Caco-2 (cell line): Measurements from ENCODE around the gene ARHGAP15. TPM values are rescaled to one million over a fixed set of nuclear protein-coding genes. Genes with fewer than 3 reads are reported as not detected.

Experiments used
- BruUV-seq: library from RNA; stranded (reverse); fragments of 400-500 nt; replicated peaks from 2 replicates; lab custom pipeline; 2021; lab: Mats Ljungman, UMichigan
- CTCF ChIA-PET: fragments of 300-600 bp; sonication (Branson Sonifier 250); formaldehyde crosslinking; loops from one replicate; lab custom pipeline; 2022; ENCODE audit warnings: antibody characterized with exemption; lab: Charles Lee
- POLR2A ChIA-PET: fragments of 300-600 bp; sonication (Branson Sonifier 250); formaldehyde crosslinking; loops from one replicate; lab custom pipeline; 2022; ENCODE audit warnings: antibody characterized with exemption; lab: Charles Lee
- DNase-seq, 2 experiments: peaks; one replicate each; pipeline versions ENCODE4 v3.0.0 to v3.0.0-alpha.2; 2020 to 2022
- H3K27me3 ChIP-seq: replicated peaks from 2 replicates; pipeline ENCODE4 v1.6.0; 2011; ENCODE audit warnings: low read length; ENCODE audit not compliant: control insufficient read depth, insufficient read depth
- H3K36me3 ChIP-seq: 2 replicates; pipeline ENCODE4 v1.5.1; 2011; ENCODE audit warnings: low read length; ENCODE audit not compliant: control insufficient read depth, insufficient read depth
- H3K4me1 ChIP-seq: fragments of 250-450 bp; sonication (Bioruptor Pico); 2 replicates; pipeline ENCODE4 v1.5.1; 2020; ENCODE audit warnings: mild to moderate bottlenecking
- H3K4me3 ChIP-seq: 2 replicates; pipeline ENCODE4 v1.5.1; 2011; ENCODE audit warnings: low read depth, mild to moderate bottlenecking, control low read depth, low read length
- H3K9me3 ChIP-seq: fragments of 250-450 bp; sonication (Bioruptor Pico); 2 replicates; pipeline ENCODE4 v1.5.1; 2020; ENCODE audit warnings: mild to moderate bottlenecking, moderate library complexity
- H3K27ac Mint-ChIP-seq: one replicate; pipeline ENCODE4 v1.8.0; 2022; ENCODE audit warnings: mixed read lengths; ENCODE audit not compliant: unreplicated experiment
- H3K27me3 Mint-ChIP-seq: one replicate; pipeline ENCODE4 v1.8.0; 2022; ENCODE audit warnings: mixed read lengths; ENCODE audit not compliant: insufficient read depth, unreplicated experiment
- H3K36me3 Mint-ChIP-seq: one replicate; pipeline ENCODE4 v1.8.0; 2022; ENCODE audit warnings: mild to moderate bottlenecking, mixed read lengths; ENCODE audit not compliant: insufficient read depth, unreplicated experiment
- H3K4me1 Mint-ChIP-seq: one replicate; pipeline ENCODE4 v1.8.0; 2022; ENCODE audit warnings: low read depth, mixed read lengths; ENCODE audit not compliant: unreplicated experiment
- H3K4me3 Mint-ChIP-seq: one replicate; pipeline ENCODE4 v1.8.0; 2022; ENCODE audit warnings: mild to moderate bottlenecking, moderate library complexity, mixed read lengths; ENCODE audit not compliant: unreplicated experiment
- H3K9me3 Mint-ChIP-seq: one replicate; pipeline ENCODE4 v1.8.0; 2022; ENCODE audit warnings: mixed read lengths; ENCODE audit not compliant: unreplicated experiment
- CTCF ChIP-seq, 2 experiments: fragments of 200-600 bp in 1 of 2; IDR thresholded peaks; 1 replicate in 1 of 2; 2 replicates in 1 of 2; pipeline versions ENCODE4 v1.5.1 to v1.8.0; 2011 to 2022; ENCODE audit warnings: antibody characterized with exemption in 1 of 2, control low read depth in 1 of 2, inconsistent platforms in 1 of 2, low read depth in 1 of 2, low read length in 1 of 2, mild to moderate bottlenecking in 1 of 2, moderate library complexity in 1 of 2; ENCODE audit not compliant: insufficient read depth in 1 of 2, severe bottlenecking in 1 of 2, unreplicated experiment in 1 of 2
- intact Hi-C: fragments of 100-400 bp; cut with micrococcal nuclease; formaldehyde crosslinking; loops from one replicate; pipeline ENCODE4 v1.10.0; 2022; ENCODE audit not compliant: unreplicated experiment
- total RNA-seq: library from RNA; stranded (reverse); gene quantifications from 2 replicates; pipeline ENCODE4 v1.2.3, GENCODE V29; 2022

The ARHGAP15 gene
- total RNA-seq, 1 experiment from 2014 or later: not detected

- TF ChIP-seq CTCF (IDR thresholded peaks at IDR 0.05; ENCODE audit: insufficient read depth in 1 of 2, low read depth in 1 of 2, low read length in 1 of 2, severe bottlenecking in 1 of 2, unreplicated experiment in 1 of 2): no peak
- peaks cover 8% of the 10 kb centered on the region for H3K27me3 Mint-ChIP-seq
- H3K9me3 Mint-ChIP-seq: no peaks in the 10 kb centered on the region
- no TSS peak for BruUV-seq
- no peaks in the 10 kb centered on the region for H3K4me1 ChIP-seq
- intact Hi-C loops: no loop called here
- H3K9me3 ChIP-seq: no peaks in the 10 kb centered on the region
- DNase-seq: no peak
- POLR2A ChIA-PET: no interaction called here
- H3K4me3 ChIP-seq: no peak overlapping the region
- no peaks in the 10 kb centered on the region for H3K36me3 ChIP-seq
- no peak overlapping the region for H3K27ac Mint-ChIP-seq
- no peaks in the 10 kb centered on the region for H3K36me3 Mint-ChIP-seq
- no peak overlapping the region for H3K4me3 Mint-ChIP-seq
- CTCF ChIA-PET: no interaction called here
- no peaks in the 10 kb centered on the region for H3K4me1 Mint-ChIP-seq
- H3K27me3 ChIP-seq: no peaks in the 10 kb centered on the region
These were observed 200.1 kb downstream of the ARHGAP15 start for GRCh38 chr2:143329288-143329687.

GRCh38 chr2:143333168-143333791 is 204.1 kb downstream of the ARHGAP15 start:
- POLR2A ChIA-PET: no interaction called here

GRCh38 chr2:143333847-143334246 is 204.6 kb downstream of the ARHGAP15 start:
- no peak overlapping the region for H3K4me3 Mint-ChIP-seq

More at GRCh38 chr2:143333168-143333791, 204.1 kb downstream of the ARHGAP15 start:
- Histone ChIP-seq H3K4me1 (no peaks in the 10 kb centered on the region), H3K4me3 (no peak overlapping the region), H3K27me3 (no peaks in the 10 kb centered on the region), H3K36me3 (no peaks in the 10 kb centered on the region), H3K9me3 (no peaks in the 10 kb centered on the region)
- TF ChIP-seq CTCF (IDR thresholded peaks at IDR 0.05; ENCODE audit: insufficient read depth in 1 of 2, low read depth in 1 of 2, low read length in 1 of 2, severe bottlenecking in 1 of 2, unreplicated experiment in 1 of 2): no peak
- Mint-ChIP-seq H3K4me3 (no peak overlapping the region), H3K4me1 (no peaks in the 10 kb centered on the region), H3K9me3 (no peaks in the 10 kb centered on the region), H3K36me3 (no peaks in the 10 kb centered on the region), H3K27me3 (peaks cover 7% of the 10 kb centered on the region), H3K27ac (no peak overlapping the region)
- DNase-seq: no peak
- intact Hi-C loops: no loop called here
- CTCF ChIA-PET: no interaction called here
- BruUV-seq: no TSS peak

More at GRCh38 chr2:143333847-143334246, 204.6 kb downstream of the ARHGAP15 start:
- Mint-ChIP-seq H3K36me3 (no peaks in the 10 kb centered on the region), H3K9me3 (no peaks in the 10 kb centered on the region), H3K4me1 (no peaks in the 10 kb centered on the region), H3K27me3 (peaks cover 7% of the 10 kb centered on the region), H3K27ac (no peak overlapping the region)
- H3K9me3 ChIP-seq: no peaks in the 10 kb centered on the region
- no peaks in the 10 kb centered on the region for H3K36me3 ChIP-seq
- H3K4me1 ChIP-seq: no peaks in the 10 kb centered on the region
- intact Hi-C loops: no loop called here
- no peak overlapping the region for H3K4me3 ChIP-seq
- POLR2A ChIA-PET: no interaction called here
- no peak for DNase-seq
- TF ChIP-seq CTCF (IDR thresholded peaks at IDR 0.05; ENCODE audit: insufficient read depth in 1 of 2, low read depth in 1 of 2, low read length in 1 of 2, severe bottlenecking in 1 of 2, unreplicated experiment in 1 of 2): no peak
- H3K27me3 ChIP-seq: no peaks in the 10 kb centered on the region
- CTCF ChIA-PET: no interaction called here
- no TSS peak for BruUV-seq
